Fibroblast of skin of abdomen (primary cell): Measurements from ENCODE around the gene CEP295NL.
"Not testable (repeated sequence)": the region's sequence is repeated elsewhere in the genome, so short reads cannot be mapped to it uniquely, and the experiment has no call there.

Experiments
- DNase-seq: peaks from one replicate; pipeline ENCODE4 v3.0.0-alpha.2; 2013

Gene CEP295NL

DNA sequence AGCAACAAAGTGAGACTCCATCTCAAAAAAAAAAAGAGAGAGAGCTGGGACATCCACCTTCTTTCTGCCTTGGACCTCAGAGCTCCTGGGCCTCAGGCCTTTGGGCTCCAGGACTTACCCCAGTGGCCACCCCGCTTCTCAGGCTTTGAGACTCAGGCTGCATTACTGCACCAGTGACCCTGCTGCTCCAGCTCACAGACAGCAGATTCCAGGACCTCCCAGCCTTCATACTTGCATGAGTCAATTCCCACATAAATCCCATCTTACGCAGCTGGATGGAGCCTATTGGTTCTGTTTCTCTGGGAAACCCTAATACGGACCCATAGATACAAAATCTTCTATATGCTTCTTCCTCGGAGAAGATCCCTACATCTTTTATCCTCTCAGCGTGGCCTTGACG, 2.1 kb upstream of the CEP295NL start:
- DNase-seq = no peak

DNA sequence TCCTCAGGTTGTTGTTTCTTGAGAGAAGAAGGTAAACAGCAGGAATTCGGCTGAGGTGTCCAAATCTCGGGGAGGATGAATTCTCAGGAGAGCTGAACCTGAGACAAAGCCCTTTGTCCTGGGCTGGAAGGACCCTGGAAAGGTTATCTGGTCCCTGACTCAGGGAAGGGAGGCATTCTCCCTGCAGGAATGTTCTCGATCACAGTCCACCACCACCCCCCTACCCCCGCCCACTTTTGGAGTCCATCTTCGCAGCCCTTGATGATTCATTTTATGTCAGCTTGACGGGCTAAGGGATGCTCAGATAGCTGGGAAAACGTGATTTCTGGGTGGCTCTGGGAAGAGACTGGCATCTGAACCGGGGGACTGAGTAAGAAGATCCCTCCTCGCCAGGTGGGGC, 1.4 kb upstream of the CEP295NL start:
- DNase-seq = no peak

DNA sequence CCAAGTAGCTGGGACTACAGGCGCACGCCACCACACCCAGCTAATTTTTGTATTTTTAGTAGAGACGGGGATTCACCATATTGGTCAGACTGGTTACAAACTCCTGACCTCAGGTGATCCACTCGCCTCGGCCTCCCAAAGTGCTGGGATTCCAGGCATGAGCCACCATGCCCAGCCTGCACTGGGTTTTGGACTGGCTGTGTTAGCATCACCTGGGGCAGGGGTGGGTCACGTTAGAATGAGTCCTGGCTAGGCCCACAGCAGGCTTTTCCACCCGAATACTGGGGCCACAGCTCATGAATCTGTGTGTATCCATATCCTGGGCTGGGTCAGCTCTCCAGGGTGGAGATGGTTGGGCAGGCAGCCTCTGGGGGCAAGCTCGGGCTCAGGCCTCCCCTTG, 770 bp downstream of the CEP295NL start:
- not testable (repeated sequence) for DNase-seq

DNA sequence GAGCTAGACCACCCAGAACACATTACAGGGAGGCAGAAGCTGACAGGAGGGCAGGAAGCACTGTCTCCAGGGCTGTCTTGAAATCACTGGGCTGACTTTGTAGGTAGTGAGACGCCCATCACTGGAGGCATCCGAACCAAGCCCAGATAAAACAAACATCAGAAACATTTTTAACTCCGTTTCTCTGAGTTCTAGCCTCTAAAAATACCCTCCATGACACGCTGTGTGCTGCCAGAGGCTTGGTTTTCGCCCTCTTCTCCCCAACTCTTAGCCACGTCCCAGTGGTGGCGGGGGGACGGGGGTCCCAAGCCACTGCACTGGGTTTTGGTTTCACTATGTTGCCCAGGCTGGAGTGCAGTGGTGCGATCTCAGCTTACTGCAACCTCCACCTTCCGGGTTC, 1.2 kb downstream of the CEP295NL start:
- DNase-seq = no peak

DNA sequence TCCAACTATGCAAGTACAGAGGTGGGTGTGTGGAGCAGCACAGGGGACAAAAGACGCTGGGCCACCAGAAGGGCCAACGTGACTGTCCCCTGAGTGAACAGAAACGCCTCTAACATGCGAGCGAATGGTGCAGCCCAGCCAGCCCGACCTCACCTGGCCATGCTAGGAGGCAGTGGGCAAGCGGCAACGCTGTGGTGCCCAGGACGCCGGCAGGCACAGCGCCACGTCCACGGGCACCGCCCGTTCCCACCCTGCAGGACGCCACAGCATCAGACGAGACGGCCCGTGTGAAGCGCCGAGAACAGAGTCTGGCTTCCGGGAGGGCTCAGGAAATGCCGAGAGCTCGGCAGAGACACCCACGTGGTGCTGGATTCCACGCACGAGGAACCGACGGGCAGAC, 2.2 kb downstream of the CEP295NL start:
- DNase-seq = no peak

DNA sequence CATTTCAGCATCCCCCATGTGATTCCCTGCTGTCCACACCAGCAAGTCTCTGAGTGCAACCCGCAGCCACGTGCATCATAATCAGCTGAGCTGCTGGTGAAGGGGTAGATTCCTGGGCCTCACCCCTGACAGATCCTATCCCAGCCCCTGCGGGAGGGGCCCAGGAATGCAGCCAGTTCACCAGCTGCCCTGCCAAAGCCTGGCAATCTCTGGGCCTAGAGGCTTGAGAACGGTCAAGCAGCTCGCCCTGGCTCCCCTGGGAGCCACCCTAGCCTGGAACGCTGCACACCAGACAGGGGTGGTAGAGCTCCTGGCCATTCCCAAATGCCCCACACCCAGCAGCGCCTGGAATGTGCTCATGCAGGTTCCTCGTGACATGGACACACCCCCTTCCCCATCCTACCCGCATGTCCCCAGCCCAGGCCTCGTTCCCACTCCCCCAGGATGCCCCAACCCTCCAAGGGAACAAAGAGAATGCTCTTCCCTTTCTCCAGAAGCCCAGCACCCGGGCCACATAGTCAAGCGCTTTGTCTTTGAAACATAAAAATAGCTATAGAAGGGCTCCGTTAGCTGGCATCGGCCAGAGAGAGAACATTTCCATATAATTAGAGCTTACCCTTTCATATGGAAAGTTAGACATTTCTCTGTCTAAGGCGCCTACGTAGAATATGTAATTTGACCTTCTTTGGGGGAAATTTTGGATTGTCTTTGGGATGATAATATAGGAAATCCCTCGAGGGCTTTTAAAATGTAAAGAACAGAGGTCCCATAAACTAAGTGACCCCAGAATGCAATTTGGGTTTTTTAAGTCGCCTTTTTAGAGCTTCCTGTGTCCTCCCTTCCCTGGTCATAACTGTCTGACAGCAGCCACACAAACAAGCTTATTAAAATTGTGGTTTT, 3.4 kb downstream of the CEP295NL start:
- DNase-seq = no peak

DNA sequence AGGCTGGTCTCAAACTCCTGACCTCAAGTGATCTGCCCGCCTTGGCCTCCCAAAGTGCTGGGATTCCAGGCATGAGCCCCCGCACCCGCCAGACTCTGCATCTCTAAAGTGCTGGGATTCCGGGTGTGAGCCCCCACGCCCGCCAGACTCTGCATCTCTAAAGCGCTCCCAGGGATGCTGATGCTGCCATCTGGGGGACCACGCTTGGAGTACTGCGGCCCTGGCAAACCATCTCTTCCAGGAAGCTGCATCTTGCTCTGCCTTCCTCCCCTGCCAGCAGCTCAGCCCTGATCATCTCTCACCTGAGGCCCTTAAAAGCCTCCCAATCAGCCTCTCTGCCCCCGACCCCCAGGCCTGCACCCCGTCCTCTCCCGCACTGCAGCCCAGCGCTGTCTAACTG, 4.1 kb downstream of the CEP295NL start:
- no peak for DNase-seq

DNA sequence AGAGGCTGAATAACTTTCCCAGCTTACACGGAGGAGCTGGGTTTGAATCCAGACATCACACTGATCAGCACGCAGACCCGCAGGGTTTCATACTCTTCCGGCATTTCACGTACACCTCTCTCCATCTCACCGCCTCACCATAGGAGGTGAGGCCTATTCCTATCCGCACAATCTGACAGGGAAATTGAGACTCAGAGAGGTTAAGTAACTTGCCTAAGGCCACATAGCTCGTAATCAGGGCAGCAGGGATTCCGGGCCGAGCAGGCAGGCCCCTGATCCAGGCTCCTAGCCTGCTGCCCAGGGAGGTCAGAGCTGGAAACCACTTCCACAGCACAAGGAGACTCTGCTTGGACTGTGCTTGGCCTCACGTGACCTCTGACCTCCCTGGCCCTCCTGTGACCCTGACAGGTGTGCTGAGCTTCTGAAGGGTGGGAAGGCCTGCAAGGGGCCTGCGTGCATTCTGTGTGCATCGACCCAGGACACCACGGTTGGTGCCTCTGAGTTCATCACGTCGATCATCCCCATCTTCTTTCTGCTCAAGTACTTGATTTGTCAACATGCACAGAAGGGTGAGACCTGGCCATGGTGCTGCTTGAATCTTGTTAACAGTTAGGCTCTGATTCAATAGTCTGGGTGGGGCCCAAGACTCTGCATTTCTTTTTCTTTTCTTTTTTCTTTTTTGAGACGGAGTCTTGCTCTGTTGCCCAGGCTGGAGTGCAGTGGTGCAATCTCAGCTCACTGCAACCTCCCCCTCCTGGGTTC, 4.7 kb downstream of the CEP295NL start:
- DNase-seq = no peak

DNA sequence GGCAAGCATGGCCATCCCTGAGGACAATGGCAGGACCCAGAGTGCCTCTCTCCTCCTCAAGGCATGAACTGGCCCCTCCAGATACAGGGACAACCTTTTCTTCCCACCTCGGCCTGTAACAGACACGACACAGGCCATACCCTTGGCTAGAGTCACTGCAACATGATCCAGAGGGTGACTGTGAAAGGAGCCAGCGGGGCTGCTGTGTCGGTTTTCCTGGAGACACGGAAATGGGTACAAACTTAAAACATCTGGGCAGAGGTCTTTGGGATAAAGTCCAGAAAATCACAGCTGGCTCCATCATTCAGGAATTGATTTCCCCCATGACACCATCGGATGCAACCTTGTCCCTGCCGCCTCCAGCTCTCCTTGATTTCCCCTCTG, 5.3 kb downstream of the CEP295NL start:
- DNase-seq = no peak

DNA sequence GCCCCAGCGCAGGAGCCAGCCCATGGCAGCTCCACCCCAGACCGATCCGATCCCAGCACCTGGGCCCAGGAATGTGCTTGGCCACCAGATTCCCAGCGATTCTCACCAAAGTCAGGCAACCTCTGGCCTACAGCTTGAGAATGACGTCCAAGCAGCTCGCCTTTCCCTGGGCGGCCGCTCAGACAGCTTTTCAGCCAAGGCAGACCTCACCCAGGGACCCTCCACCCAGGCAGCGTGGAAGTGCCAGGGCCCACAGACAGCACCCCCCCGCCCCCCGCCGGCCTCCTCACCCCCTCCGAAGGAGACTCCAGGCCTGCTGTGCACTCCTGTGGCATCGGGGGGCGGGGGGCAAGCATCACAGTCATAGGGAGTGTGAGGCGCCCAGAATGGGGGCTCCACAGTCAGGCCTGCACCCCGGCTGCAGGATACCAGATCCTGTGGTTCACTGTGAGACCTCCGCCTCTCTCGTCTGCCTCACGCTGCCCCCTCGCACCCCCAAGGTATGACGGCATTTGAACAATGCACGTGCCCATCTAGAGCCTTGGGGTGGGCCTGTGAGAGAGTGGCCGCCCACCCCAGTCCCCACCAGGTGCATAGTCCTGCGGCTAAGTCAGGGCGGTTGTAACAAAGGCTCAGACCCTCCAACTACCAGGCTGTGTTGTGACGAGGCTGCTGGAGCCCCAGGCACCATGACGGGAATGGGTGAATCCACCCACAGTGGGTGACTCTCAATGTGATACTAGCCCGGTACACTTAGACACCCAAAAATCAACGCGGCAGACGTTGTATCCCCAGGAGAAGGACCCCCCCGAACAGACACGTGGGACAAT, 6.0 kb downstream of the CEP295NL start:
- no peak for DNase-seq

DNA sequence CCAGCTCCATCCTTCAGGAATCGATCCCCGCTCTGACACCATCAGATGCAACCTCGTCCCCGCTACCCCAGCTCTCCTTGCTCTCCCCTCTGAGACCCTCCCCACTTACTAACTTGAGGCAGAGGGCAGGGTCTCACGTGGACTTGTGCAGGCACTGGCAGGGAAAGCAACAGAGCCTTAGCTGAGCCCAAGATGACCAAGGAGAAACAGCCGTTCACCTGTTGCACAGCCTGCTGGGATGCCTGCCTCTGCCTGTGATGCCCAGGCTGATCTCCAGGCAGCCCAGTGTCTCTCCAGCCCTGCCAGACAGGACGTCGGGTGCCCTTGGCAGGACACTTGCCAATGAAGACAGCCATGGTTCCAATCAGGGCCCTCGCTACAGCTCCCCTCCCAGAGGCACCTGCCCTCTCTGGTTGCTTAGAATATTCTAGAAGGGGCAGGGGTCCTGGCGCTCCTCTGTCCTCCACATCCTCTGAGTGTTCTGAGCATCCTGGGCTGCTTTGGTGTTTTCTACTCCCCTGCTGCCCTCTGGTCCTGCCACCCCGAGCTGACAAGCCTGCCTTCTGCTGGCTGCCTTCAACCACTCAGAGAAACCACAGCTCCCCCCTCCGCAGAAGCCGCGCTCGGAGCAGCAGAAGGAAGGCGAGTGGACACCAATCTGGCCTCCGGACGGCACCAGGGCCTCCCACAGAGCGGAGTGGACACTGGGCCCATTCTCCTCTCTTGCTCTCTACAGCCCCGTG, 6.7 kb downstream of the CEP295NL start:
- no peak for DNase-seq

DNA sequence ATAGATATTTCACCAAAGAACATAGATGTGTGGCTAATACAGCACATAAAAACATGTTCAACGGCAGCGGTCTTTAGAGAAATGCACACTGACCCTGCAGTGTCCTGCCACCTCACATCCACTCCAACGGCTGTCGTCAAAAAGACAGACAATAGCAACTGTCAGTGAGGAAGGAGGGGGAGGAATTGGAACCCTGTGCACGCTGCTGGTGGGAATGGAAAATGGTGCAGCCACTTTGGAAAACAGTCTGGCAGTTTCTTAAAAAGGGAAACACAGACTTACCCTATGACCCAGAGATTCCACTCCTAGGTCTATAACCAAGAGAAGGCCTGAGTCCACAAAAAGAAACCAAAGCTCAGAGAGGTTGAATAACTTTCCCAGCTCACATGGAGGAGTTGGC, 7.7 kb downstream of the CEP295NL start:
- DNase-seq = no peak

DNA sequence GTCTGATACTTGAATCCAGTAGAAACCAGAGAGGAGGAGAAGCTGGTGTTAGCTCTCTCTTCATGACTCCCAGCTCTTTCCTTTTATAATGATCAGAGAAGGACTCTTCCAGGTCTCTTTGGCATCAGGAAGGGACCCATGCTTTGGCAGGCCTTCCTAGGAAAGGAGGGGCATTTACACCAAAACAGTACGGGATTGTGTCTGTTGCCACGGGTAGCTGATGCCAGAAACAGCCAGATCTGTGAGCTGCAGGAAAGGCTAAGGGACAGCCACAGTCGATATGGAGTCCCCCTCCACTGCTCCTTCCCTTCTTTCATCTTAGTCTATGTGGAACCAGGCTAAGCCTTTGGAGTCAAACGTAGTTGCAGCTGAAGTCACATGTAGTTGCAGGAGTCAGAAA, 9.3 kb downstream of the CEP295NL start:
- DNase-seq = no peak

DNA sequence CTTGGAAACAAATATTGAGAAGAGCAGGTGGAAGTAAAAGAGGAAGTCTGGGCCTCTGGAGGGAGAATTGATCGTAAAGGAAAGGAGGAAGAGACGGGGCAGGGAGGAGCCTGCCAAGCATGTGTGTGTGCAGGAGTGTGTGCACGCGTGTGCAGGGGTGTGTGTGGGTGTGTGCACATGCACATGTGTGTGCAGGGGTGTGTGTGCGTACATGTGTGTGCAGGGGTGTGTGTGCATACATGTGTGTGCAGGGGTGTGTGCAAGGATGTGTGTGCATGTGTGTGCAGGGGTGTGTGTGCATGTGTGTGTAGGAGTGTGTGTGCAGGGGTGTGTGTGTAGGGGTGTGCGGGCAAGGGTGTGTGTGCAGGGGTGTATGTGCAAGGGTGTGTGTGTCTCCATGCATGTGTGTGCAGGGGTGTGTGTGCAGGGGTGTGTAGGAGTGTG, 10.0 kb downstream of the CEP295NL start:
- DNase-seq = no peak

DNA sequence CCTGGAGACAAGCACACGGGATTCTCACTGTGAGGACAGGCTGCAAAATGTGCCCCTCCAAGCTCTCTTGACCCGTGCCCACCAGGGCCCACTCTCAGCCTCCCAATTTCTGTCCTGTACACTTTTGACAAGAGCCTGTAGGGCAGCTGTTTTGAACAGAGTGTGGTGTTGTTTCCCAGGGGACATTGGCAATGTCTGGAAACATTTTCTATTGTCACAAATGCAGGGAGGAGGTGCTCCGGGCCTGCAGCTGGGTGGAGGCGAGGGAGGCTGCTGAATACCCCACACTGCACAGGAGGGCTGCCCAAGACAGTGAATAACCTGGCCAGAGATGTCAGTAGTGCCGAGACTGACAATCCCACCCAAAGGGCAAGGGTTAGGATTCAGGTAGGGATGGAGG, 10.5 kb downstream of the CEP295NL start:
- no peak for DNase-seq

DNA sequence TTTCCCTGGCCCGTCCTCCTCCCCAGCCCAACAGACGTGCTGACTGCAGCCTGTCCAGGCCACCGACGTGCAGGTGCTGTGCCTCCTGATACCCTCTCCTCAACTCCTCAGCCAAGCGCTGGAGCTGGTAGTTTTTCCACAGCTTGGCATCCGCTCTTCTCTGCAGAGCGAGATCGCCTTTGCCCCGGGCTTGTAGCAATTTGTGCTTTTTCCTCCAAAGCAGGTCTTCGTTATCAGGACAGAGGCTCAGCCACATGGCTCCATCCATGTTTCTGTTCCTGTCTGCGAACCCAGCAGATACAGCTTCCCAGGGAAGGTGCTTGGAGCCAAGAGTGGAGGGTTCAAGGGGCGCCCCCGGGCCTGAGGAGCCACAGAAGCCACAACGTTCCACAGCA, 10.9 kb downstream of the CEP295NL start:
- no peak for DNase-seq

DNA sequence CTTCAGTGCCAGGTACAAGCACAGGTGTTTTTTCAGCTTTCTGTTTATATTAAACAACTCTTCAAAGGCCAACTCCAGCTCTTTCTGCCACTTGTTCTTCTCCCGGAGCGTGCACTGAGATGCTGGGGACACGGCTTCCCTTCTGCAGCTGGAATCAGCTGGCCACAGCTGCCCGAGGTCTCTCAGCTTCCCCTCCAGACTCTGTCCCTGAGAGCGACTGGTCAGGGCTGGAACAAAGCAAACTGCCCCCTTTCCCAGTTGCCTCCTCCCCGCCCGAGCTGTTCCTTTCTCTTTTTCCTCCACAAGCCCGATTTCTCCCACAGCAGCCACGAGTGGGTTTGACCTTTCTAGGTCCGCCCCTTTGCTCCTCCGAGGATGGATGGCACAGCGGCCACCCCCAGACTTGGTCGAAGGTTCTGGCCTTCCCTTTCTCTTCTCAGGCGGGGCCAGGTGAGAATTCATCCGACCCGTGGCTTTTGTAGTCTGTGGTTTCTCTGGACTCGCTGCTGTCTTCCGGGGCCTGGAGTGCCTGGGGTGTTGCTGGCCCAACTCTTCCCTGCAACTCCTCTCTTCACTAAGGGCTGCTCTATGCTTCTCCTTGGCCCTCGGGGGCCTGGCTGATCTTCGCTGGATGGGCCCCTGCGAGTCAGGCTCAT, 11.5 kb downstream of the CEP295NL start:
- DNase-seq = no peak

DNA sequence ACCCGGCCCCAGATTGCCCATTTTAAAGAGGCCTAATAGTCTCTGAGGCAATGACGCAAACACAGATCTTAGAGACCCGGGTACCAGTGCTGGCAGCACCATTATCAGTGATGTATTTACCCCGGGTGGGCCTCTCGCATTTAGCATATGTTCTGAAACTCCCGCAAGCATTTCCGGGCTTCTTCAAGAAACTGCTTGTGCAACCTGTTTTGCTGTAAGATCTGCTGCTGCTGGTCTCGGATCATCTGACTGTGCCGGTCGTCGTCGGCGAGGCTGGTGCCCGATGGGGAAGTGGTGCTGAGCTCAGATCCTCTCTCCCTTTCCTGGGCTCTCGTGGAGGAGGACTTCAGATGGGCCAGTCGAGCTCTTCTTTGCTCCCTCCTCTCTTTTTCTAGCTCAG, 12.5 kb downstream of the CEP295NL start:
- DNase-seq = no peak

DNA sequence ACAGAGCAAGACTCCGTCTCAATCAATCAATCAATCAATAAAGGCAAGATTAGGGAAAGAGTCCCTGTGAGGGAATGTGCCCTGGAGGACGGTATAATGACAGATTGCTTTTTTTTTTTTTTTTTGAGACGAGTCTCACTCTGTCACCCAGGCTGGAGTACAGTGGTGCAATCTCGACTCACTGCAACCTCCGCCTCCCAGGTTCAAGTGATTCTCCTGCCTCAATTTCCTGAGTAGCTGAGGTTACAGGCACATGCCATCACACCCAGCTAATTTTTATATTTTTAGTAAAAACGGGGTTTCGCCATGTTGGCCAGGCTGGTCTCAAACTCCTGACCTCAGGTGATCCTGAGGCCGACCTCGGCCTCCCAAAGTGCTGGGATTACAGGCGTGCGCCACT, 12.9 kb downstream of the CEP295NL start:
- DNase-seq = not testable (repeated sequence)

DNA sequence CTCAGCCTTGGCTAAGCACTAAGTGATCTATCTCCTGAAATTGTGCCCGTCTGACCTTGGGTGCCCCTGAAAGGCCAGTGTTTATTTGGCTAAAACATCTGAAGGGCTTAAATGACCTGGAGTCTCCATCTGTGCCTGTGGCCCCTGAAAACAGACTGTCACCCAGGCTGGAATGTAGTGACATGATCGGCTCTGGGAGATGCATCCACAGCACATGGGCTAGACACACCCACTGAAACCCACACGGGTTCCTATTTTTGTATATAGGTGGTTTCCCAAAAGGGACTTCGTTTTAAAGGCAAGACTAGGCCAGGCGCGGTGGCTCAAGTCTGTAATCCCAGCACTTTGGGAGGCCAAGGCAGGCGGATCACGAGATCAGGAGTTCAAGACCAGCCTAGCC, 13.5 kb downstream of the CEP295NL start:
- no peak for DNase-seq

DNA sequence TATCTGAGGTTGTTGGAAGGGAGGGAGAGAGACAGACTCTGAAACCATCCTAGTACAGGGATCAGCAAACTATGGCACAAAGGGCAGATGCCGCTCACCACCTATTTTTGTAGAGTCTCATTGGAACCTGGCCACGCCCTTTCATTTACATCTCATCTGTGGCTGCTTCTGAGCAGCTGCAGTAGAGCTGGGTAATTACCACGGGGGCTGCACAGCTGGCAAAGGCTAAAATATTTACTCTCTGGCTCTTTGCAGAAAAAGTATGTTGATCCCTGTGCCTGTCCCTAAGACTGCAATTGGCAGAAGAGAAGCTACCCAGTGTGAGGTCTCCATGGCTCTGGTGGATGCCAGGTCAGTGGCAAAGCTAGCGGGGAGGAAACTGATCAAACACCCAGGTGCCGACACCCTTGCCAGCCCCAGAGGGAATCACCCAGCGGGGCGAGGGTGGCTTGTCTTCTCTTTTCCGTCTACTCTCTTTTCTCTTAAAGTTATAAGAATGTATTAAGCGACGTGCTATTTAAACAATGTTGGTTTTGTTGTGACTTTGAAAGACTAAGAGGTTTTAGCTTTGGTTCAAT, 14.0 kb downstream of the CEP295NL start:
- DNase-seq = no peak
